Spinal cord (tissue), 4 donors: ENCODE results near the gene RBP5. TPM values are rescaled to one million over a fixed set of nuclear protein-coding genes. Genes with fewer than 3 reads are reported as not detected.

Source experiments
- polyA plus RNA-seq, 2 donors: library from polyadenylated mRNA; unstranded; fragments of 120-200 nt; gene quantifications; one replicate each; pipeline ENCODE4 v1.2.1, GENCODE V29; 2013; ENCODE audit not compliant: insufficient read length in 2 of 2
- small RNA-seq: library from RNA; depleted of rRNA; stranded (forward); fragments of <200 nt; gene quantifications from one replicate; pipeline ENCODE3, GENCODE V24; 2014; ENCODE audit warnings: low replicate concordance
- total RNA-seq, 2 donors: library from RNA; depleted of rRNA in 1 of 2; stranded (reverse); fragments of 120-200 nt in 1 of 2; fragments of >200 nt in 1 of 2; gene quantifications; one replicate each; pipeline versions ENCODE4 v1.2.3 to v1.2.4, GENCODE V29; 2013 to 2014

Gene RBP5
- total and polyA plus RNA-seq, 4 donors: 0.20 to 5.1 (median 2.1) TPM

Small RNA genes within 50 kb of the gene (small RNA-seq; reads per million reads assigned to genes)
- gene RNU6-485P: not detected

Other genes with a start within 250 kb of the RBP5 start
- gene LRRC23, start 224.1 kb downstream of the RBP5 start, total RNA-seq: 10 to 100 TPM; 13.5 to 25.5 TPM
- 10 to 100 TPM; 25.1 to 25.3 TPM for gene LRRC23, start 224.1 kb downstream of the RBP5 start, polyA plus RNA-seq
- gene ENO2, start 214.3 kb downstream of the RBP5 start, total RNA-seq: 100 to 1,000 TPM; 118 to 307 TPM
- gene ENO2, start 214.3 kb downstream of the RBP5 start, polyA plus RNA-seq: 100 to 1,000 TPM; 615 to 640 TPM
- 10 to 100 TPM; 23.1 to 24.9 TPM for gene ATN1, start 200.9 kb downstream of the RBP5 start, total RNA-seq
- 100 to 1,000 TPM; 208 to 228 TPM for gene ATN1, start 200.9 kb downstream of the RBP5 start, polyA plus RNA-seq
- gene RNU7-1, start 185.1 kb downstream of the RBP5 start, total RNA-seq: not detected
- gene RNU7-1, start 185.1 kb downstream of the RBP5 start, polyA plus RNA-seq: 10 to 100 TPM; 16.2 to 21.9 TPM
- 100 to 1,000 TPM; 108 to 376 TPM for gene C12orf57, start 184.9 kb downstream of the RBP5 start, total RNA-seq
- gene C12orf57, start 184.9 kb downstream of the RBP5 start, polyA plus RNA-seq: 100 to 1,000 TPM; 220 to 243 TPM
- 1 to 10 TPM; 8.4 to 9.3 TPM for gene PTPN6, start 177.5 kb downstream of the RBP5 start, total RNA-seq
- 1 to 10 TPM; 5.7 to 7.9 TPM for gene PTPN6, start 177.5 kb downstream of the RBP5 start, polyA plus RNA-seq
- 100 to 1,000 TPM in 1 of 2 donors, 10 to 100 TPM in 1; 88.4 to 226 TPM for gene PHB2, start 158.2 kb downstream of the RBP5 start, total RNA-seq
- gene PHB2, start 158.2 kb downstream of the RBP5 start, polyA plus RNA-seq: 100 to 1,000 TPM; 174 to 185 TPM
- gene EMG1, start 158.0 kb downstream of the RBP5 start, total RNA-seq: 10 to 100 TPM; 18.9 to 43.1 TPM
- 10 to 100 TPM; 30.1 to 33.3 TPM for gene EMG1, start 158.0 kb downstream of the RBP5 start, polyA plus RNA-seq
- gene LPCAT3, start 110.4 kb downstream of the RBP5 start, total RNA-seq: 10 to 100 TPM; 12.7 to 20.4 TPM
- 10 to 100 TPM; 35.5 to 42.3 TPM for gene LPCAT3, start 110.4 kb downstream of the RBP5 start, polyA plus RNA-seq
- gene C1S, start 68.2 kb downstream of the RBP5 start, total RNA-seq: 100 to 1,000 TPM in 1 of 2 donors, 10 to 100 TPM in 1; 77.6 to 122 TPM
- 10 to 100 TPM; 19.1 to 41.3 TPM for gene C1S, start 68.2 kb downstream of the RBP5 start, polyA plus RNA-seq
- 10 to 100 TPM; 41.8 to 83.1 TPM for gene C1R, start 36.4 kb downstream of the RBP5 start, total RNA-seq
- 10 to 100 TPM; 18.7 to 31.7 TPM for gene C1R, start 36.4 kb downstream of the RBP5 start, polyA plus RNA-seq
- gene C1RL, start 19.7 kb downstream of the RBP5 start, total RNA-seq: 10 to 100 TPM in 1 of 2 donors, 1 to 10 TPM in 1; 8.0 to 22.6 TPM
- 10 to 100 TPM in 1 of 2 donors, 1 to 10 TPM in 1; 9.4 to 11.4 TPM for gene C1RL, start 19.7 kb downstream of the RBP5 start, polyA plus RNA-seq
- 100 to 1,000 TPM in 1 of 2 donors, 10 to 100 TPM in 1; 33.9 to 215 TPM for gene CLSTN3, start 1.5 kb upstream of the RBP5 start, total RNA-seq
- 100 to 1,000 TPM; 160 to 188 TPM for gene CLSTN3, start 1.5 kb upstream of the RBP5 start, polyA plus RNA-seq
- gene PEX5, start 60.8 kb upstream of the RBP5 start, total RNA-seq: 10 to 100 TPM; 35.2 to 38.8 TPM
- 10 to 100 TPM; 65.6 to 68.5 TPM for gene PEX5, start 60.8 kb upstream of the RBP5 start, polyA plus RNA-seq
- not detected for gene ACSM4, start 175.2 kb upstream of the RBP5 start, total RNA-seq
- gene ACSM4, start 175.2 kb upstream of the RBP5 start, polyA plus RNA-seq: under 1 TPM in 1 of 2 donors, not detected in 1; 0.12 TPM